HUES48 (cell line): Measurements from ENCODE around the gene LRRC61.
A peak's percentile ranks its signal among the peaks of the same experiment; 100 is the strongest.

Experiments
- H3K27ac ChIP-seq: one replicate; pipeline ENCODE4 v1.7.0; 2013; ENCODE audit warnings: low read depth, low read length, inconsistent platforms
- H3K27me3 ChIP-seq: 2 replicates; pipeline ENCODE4 v1.6.1; 2013; ENCODE audit warnings: mild to moderate bottlenecking, low read length; ENCODE audit not compliant: control insufficient read depth, insufficient read depth
- H3K36me3 ChIP-seq: 2 replicates; pipeline ENCODE4 v1.6.1; 2013; ENCODE audit warnings: low read length; ENCODE audit not compliant: control insufficient read depth, insufficient read depth
- H3K4me1 ChIP-seq: 2 replicates; pipeline ENCODE4 v1.6.1; 2013; ENCODE audit warnings: mild to moderate bottlenecking, low read length; ENCODE audit not compliant: control insufficient read depth, insufficient read depth
- H3K4me3 ChIP-seq: 2 replicates; pipeline ENCODE4 v1.5.1; 2013; ENCODE audit warnings: mild to moderate bottlenecking, low read depth, low read length
- H3K9ac ChIP-seq: 2 replicates; pipeline ENCODE4 v1.6.1; 2013; ENCODE audit warnings: mild to moderate bottlenecking, low read depth, low read length, moderate library complexity
- H3K9me3 ChIP-seq: 2 replicates; pipeline ENCODE4 v1.6.1; 2013; ENCODE audit warnings: low read length; ENCODE audit not compliant: control insufficient read depth, insufficient read depth

The LRRC61 gene

GRCh38 chr7:150363872-150364271, 40.7 kb downstream of the LRRC61 start:
- Histone ChIP-seq H3K36me3 (no peaks in the 10 kb centered on the region), H3K27me3 (no peaks in the 10 kb centered on the region), H3K4me1 (peaks cover 35% of the 10 kb centered on the region), H3K9me3 (no peaks in the 10 kb centered on the region), H3K27ac (no peak overlapping the region), H3K9ac (no peak overlapping the region), H3K4me3 (no peak overlapping the region)

GRCh38 chr7:150365194-150365593, 42.0 kb downstream of the LRRC61 start:
- H3K9me3 ChIP-seq: no peaks in the 10 kb centered on the region
- H3K27me3 ChIP-seq: no peaks in the 10 kb centered on the region
- H3K36me3 ChIP-seq: peaks cover 6% of the 10 kb centered on the region
- H3K4me3 ChIP-seq: no peak overlapping the region
- H3K4me1 ChIP-seq: peaks cover 45% of the 10 kb centered on the region
- H3K9ac ChIP-seq: no peak overlapping the region
- H3K27ac ChIP-seq: no peak overlapping the region

GRCh38 chr7:150365673-150366398, 42.7 kb downstream of the LRRC61 start:
- no peak overlapping the region; the same call in 1 of the 2 replicates for H3K9ac ChIP-seq
- H3K4me3 ChIP-seq: no peak overlapping the region
- H3K27ac ChIP-seq: peak overlapping the region; percentile 68
- H3K4me1 ChIP-seq: peaks cover 50% of the 10 kb centered on the region
- H3K9me3 ChIP-seq: no peaks in the 10 kb centered on the region
- H3K27me3 ChIP-seq: no peaks in the 10 kb centered on the region
- H3K36me3 ChIP-seq: peaks cover 13% of the 10 kb centered on the region

- Histone ChIP-seq H3K27me3 (no peaks in the 10 kb centered on the region), H3K27ac (peak overlapping the region; percentile 97), H3K9me3 (no peaks in the 10 kb centered on the region), H3K36me3 (peaks cover 29% of the 10 kb centered on the region), H3K4me1 (peaks cover 36% of the 10 kb centered on the region), H3K4me3 (peak overlapping the region; percentile 85), H3K9ac (peak overlapping the region; percentile 90)
These were observed 44.5 kb downstream of the LRRC61 start for GRCh38 chr7:150367677-150368095.

- Histone ChIP-seq H3K27me3 (no peaks in the 10 kb centered on the region), H3K4me3 (peak within 1 kb of the TSS; percentile 85), H3K9ac (peak within 1 kb of the TSS; percentile 90), H3K4me1 (peaks cover 31% of the 10 kb centered on the region), H3K27ac (peak within 1 kb of the TSS; percentile 97), H3K36me3 (peaks cover 35% of the 10 kb centered on the region), H3K9me3 (no peaks in the 10 kb centered on the region)
These were observed 45.1 kb downstream of the LRRC61 start, which contains the start of gene REPIN1 for GRCh38 chr7:150368096-150368883. TSS of gene REPIN1 (plus strand) at chr7:150368822. CDS start at chr7:150369712, 890 bp downstream.

DNA sequence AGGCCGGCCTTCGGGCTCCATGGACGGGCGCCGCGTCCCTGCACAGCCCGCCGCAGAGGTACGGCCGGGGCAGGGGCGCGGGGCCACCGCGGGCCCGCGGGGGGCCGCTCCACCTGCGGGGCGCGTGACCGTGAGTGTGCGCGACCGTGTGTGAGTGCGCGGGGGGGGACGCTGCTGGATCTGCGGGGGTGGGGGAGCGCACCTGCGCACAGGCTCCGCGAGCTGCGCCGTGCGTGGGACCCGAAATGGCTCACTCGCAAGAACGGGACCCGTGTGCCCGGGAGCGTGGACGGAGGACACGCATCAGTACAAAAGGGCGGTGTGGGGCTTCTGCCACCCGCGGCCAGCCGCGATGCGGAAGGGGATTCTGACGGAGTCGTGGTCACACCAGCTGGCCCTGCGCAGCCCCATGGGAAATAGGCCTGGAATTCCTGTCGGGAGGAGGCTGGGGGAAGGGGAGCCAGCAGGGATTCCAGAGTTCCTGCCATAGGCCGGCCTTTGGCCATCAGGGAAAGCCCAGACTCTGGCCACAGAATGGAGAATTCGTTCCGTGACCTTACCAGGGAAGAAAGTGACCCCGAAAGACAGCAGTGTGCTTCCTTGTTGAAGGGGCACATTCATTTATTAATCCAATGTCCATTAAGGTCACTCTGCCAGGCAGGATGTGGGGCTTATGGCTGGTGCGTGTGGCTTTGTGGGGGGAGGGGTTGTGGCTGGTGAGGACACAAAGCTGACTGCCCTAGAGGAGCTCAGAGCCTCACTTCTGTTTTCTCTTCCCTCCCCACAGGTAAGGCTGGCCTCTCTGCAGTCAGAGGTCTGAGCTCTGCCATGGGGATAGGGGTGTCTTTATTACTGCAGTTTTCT, 46.0 kb downstream of the LRRC61 start:
- H3K4me1 ChIP-seq: peaks cover 32% of the 10 kb centered on the region
- H3K9ac ChIP-seq: peak overlapping the region; percentile 90
- H3K36me3 ChIP-seq: peaks cover 43% of the 10 kb centered on the region

GRCh38 chr7:150369748-150370501, 46.8 kb downstream of the LRRC61 start:
- Histone ChIP-seq H3K27me3 (no peaks in the 10 kb centered on the region), H3K36me3 (peaks cover 48% of the 10 kb centered on the region), H3K4me1 (peaks cover 32% of the 10 kb centered on the region), H3K9ac (peak overlapping the region; percentile 90), H3K9me3 (no peaks in the 10 kb centered on the region), H3K4me3 (peak overlapping the region; percentile 85), H3K27ac (peak overlapping the region; percentile 97)

More for the DNA sequence above, 46.0 kb downstream of the LRRC61 start:
- Histone ChIP-seq H3K4me3 (peak overlapping the region; percentile 85), H3K27me3 (no peaks in the 10 kb centered on the region), H3K9me3 (no peaks in the 10 kb centered on the region), H3K27ac (peak overlapping the region; percentile 97)

DNA sequence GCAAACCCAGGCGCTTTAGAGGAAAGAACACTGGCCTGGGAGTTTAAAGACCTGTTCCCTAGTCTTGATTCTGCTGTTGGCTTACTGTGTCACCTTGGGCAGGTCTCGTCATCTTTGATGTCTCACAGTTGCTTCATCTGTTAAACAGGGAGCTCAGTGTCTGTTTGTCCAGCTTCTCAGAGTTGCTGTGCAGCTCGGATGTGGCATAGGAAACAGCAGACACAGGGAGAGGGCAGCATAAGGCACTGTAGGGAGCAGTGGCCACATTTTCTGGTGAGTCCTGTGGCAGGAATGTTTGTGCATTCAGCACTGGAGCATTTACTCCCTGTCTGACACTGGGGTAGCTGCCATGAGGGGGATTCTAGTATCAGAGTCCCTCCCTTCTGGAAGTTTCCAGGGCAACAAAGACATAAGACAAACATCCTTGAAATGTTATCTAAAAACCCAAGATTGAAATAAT, 47.5 kb downstream of the LRRC61 start:
- H3K9me3 ChIP-seq: no peaks in the 10 kb centered on the region
- peak overlapping the region; percentile 90; the same call in 1 of the 2 replicates for H3K9ac ChIP-seq
- H3K4me3 ChIP-seq: peak overlapping the region; percentile 85; the same call in 1 of the 2 replicates
- no peaks in the 10 kb centered on the region for H3K27me3 ChIP-seq
- peaks cover 48% of the 10 kb centered on the region for H3K36me3 ChIP-seq
- peaks cover 35% of the 10 kb centered on the region for H3K4me1 ChIP-seq
- H3K27ac ChIP-seq: peak overlapping the region; percentile 97

DNA sequence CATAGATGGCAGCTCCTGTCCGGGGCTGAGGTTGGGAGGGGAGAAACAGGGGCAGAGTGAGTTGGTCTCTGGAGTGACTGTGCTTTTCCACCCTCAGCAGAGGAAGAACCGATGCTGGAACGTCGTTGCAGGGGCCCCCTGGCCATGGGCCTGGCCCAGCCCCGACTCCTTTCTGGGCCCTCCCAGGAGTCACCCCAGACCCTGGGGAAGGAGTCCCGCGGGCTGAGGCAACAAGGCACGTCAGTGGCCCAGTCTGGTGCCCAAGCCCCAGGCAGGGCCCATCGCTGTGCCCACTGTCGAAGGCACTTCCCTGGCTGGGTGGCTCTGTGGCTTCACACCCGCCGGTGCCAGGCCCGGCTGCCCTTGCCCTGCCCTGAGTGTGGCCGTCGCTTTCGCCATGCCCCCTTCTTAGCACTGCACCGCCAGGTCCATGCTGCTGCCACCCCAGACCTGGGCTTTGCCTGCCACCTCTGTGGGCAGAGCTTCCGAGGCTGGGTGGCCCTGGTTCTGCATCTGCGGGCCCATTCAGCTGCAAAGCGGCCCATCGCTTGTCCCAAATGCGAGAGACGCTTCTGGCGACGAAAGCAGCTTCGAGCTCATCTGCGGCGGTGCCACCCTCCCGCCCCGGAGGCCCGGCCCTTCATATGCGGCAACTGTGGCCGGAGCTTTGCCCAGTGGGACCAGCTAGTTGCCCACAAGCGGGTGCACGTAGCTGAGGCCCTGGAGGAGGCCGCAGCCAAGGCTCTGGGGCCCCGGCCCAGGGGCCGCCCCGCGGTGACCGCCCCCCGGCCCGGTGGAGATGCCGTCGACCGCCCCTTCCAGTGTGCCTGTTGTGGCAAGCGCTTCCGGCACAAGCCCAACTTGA, 48.2 kb downstream of the LRRC61 start:
- H3K4me1 ChIP-seq: peaks cover 37% of the 10 kb centered on the region
- H3K4me3 ChIP-seq: no peak overlapping the region
- peaks cover 48% of the 10 kb centered on the region for H3K36me3 ChIP-seq
- H3K27ac ChIP-seq: no peak overlapping the region
- H3K27me3 ChIP-seq: no peaks in the 10 kb centered on the region
- H3K9me3 ChIP-seq: no peaks in the 10 kb centered on the region
- no peak overlapping the region for H3K9ac ChIP-seq
